Activated effector memory CD4-positive, alpha-beta T cell treated with anti-CD3 and anti-CD28 coated beads, Interleukin-2, amount 50 U/mL, for 16 hours (primary cell): Measurements from ENCODE around the gene AKR1D1.
A peak's percentile ranks its signal among the peaks of the same experiment; 100 is the strongest.
"Not testable (repeated sequence)": the region's sequence is repeated elsewhere in the genome, so short reads cannot be mapped to it uniquely, and the experiment has no call there.

Experiments
- DNase-seq: peaks from one replicate; pipeline ENCODE4 v3.0.0-alpha.2; 2020

The AKR1D1 gene

DNA sequence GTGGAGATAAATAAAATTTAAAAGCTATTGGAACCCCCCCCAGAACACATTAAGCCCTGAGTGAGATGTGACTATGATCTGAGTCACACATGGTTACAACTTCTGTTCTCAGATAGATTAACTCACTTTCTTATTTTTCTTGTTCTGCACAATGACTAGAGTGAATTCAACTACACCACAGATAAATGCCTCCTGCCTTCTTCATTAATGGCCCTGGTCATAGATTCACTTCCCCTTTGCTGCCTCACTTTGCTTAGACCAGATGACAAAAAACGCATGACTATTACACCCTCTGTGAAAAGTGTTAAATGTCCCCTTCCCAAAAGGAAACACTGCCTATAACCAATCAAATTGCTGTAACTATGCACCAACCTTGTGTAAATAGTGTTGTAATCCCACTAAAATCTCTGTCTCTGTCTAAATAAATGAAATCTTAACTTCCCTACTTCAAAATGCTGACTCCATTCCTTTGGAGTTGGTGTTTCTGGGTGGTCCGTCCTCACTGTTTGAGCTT is 49.4 kb downstream of the AKR1D1 start:
- no peak for DNase-seq

DNA sequence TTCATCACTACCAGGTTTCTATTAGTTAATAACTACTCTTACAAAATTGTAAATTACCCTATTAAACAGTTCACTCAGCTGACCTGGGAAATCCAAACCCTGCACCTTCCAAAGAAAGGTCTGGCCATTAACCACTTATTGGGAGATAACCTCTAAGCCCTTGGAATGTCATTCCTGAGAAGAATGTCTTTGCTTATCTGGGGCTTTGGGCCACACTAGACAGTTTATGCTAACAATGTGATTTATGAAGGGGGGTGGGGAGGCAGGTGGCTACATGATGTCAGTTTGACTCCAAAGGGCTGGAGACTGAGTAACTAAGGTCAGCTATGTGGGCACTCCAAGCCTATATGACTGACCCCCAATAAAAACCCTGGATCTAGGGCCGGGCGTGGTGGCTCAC is 50.7 kb downstream of the AKR1D1 start:
- DNase-seq: no peak

DNA sequence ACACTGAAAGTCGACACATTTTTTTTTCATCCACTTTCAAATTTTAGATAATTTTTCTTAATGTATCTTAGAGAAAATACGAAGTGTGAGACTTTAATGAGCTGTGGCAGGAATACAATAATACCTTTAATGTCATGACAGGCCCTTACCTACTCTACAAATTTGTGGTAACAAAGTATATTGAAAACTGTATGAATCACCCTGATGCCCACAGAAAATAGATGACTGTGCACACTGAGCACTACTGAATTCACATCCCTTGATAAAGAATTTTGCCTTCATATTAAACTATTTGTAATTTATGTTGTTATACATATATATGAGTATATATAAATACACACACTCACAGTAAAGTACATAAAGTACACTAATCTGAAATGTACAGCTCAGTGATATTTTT is 51.7 kb downstream of the AKR1D1 start:
- no peak for DNase-seq

DNA sequence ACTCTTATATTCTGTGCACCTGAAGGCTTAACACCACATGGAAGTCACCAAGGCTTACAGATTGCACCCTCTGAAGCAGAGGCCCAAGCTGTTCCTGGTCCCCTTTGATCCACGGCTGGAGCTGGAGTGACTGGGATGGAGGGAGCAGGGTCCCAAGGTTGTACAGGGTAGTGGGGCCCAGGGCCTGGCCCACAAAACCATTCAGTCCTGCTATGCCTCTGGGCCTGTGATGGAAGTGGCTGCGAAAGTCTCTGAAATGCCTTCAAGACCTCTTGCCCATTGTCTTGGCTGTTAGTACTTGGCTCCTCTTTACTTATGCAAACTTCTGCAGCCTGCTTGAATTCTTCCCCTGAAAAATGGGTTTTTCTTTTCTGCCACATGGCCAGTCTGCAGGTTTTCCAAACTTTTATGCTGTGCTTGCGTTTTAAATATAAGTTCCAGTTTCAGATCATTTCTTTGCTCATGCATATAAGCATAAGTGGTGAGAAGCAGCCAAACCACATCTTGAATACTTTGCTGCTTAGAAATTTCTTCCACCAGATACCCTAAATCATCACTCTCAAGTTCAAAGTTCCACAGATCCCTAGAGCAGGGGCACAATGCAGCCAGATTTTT is 53.4 kb downstream of the AKR1D1 start:
- no peak for DNase-seq

DNA sequence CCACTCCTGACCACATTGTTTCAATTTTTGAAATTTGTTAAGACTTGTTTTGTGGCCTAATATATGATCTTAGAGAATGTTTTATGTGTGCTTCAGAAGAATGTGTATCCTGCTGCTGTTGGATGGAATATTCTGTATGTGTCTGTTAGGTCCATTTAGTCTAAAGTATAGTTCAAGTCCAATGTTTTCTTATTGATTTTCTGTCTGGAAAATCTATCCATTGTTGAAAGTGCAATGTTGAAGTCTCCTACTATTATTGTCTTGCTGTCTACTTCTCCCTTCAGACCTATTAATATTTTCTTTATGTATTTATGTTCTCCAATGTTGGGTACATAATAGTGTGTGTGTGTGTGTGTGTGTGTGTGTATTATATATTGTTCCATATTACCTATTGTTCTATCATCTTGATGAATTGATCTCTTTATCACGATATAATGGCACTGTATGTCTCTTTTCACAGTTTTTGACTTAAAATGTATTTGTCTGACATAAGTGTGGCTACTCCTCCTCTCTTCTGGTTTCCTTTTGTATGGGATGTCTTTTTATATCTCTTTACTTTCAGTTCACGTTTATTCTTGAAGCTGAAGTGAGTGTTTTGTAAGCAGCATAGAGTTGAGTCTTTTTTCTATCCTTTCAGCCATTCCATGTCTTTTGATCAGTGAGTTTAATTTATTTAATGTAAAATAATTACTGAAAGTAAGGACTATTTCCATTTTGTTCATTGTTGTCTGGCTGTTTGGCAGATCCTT is 61.3 kb downstream of the AKR1D1 start:
- DNase-seq: no peak

DNA sequence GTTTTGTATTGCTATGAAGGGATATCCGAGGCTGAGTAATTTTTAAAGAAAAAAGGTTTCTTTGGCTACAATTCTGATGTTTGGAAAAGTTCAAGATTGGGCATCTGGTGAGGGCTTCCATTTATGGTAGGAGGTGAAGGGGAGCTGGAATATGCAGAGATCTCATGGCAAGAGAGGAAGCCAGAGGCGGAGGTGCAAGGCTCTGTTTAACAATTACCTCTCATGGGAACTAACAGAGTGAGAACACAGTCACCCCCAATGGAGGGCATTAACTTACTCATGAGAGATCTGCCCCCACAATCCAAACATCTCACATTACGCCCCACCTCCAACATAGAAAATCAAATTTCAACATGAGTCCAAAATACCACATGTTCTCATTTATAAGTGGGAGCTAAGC is 62.0 kb downstream of the AKR1D1 start:
- no peak for DNase-seq

DNA sequence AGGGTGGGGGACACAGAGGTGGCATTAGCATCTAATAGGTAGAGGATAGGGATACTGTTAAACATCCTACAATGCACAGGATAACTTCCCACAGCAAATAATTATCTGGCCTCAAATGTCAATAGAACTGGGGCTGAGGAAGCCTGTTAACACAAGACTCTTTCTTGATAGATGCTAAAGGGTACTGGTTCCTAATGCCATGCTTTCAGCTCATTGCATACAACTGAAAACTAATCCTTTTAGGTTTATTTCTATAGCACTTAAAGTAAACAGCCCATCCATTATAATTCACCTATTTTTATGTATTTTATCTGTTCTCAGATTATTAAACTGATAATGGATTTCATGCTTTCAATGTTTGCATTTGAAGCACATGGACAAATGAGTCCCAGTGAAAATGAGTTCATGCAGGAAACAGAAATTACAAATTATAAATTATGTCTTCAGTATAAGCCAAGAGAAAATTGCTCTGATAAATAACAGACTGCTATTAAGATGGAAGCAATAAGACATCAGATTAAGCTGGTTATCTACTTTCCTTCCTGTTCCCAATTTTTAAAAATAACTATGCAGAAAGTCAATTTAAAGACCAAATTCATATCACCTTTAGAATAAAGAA is 66.4 kb downstream of the AKR1D1 start:
- no peak for DNase-seq

DNA sequence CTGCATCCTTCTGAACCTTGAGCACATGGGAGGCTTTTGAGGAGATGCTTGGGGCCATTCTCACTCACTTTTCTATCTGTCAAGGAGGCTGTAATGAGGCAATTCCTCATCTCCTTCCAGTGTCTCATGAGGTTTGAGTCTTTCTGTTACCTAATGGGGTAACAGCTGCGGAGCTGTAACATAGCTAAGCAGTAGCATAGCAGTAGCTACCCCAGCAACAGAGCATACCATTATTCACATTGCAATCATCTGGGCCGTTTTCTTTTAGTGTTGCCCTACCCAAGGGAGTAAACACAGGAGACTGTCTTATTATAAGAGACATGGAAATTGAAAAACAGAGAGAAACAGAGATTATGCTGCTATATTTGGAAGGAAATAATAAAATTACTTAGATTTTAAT is 68.7 kb downstream of the AKR1D1 start:
- no peak for DNase-seq

DNA sequence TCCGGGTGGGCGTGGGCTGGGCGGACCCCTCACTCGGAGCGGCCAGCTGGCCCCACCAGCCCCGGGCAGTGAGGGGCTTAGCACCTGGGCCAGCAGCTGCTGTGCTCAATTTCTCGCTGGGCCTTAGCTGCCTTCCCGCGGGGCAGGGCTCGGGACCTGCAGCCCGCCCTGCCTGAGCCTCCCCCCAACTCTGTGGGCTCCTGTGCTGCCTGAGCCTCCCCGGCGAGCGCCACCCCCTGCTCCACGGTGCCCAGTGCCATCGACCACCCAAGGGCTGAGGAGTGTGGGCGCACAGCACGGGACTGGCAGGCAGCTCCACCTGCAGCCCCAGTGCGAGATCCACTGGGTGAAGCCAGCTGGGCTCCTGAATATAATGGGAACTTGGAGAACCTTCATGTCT is 70.0 kb downstream of the AKR1D1 start:
- not testable (repeated sequence) for DNase-seq

DNA sequence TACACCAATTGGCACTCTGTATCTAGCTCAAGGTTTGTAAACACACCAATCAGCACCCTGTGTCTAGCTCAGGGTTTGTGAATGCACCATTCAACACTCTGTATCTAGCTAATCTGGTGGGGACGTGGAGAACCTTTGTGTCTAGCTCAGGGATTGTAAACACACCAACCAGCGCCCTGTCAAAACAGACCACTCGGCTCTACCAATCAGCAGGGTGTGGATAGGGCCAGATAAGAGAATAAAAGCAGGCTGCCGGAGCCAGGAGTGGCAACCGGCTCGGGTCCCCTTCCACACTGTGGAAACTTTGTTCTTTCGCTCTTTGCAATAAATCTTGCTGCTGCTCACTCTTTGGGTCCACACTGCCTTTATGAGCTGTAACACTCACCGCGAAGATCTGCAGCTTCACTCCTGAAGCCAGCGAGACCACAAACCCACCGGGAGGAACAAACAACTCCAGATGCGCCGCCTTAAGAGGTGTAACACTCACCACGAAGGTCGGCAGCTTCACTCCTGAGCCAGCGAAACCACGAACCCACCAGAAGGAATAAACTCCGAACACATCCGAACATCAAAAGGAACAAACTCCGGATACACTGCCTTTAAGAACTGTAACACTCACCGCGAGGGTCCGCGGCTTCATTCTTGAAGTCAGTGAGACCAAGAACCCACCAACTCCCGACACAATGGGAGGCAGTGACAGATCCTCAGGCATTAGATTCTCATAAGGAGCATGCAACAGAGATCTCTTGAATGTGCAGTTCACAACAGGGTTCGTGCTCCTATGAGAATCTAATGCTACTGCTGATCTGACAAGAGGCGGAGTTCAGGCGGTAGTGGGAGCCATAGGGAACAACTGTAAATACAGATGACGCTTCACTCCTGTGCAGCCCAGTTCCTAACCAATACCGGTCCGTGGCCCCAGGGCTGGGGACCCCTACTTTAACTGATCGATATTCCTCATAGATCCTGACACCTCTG is 70.8 kb downstream of the AKR1D1 start:
- DNase-seq: not testable (repeated sequence)

DNA sequence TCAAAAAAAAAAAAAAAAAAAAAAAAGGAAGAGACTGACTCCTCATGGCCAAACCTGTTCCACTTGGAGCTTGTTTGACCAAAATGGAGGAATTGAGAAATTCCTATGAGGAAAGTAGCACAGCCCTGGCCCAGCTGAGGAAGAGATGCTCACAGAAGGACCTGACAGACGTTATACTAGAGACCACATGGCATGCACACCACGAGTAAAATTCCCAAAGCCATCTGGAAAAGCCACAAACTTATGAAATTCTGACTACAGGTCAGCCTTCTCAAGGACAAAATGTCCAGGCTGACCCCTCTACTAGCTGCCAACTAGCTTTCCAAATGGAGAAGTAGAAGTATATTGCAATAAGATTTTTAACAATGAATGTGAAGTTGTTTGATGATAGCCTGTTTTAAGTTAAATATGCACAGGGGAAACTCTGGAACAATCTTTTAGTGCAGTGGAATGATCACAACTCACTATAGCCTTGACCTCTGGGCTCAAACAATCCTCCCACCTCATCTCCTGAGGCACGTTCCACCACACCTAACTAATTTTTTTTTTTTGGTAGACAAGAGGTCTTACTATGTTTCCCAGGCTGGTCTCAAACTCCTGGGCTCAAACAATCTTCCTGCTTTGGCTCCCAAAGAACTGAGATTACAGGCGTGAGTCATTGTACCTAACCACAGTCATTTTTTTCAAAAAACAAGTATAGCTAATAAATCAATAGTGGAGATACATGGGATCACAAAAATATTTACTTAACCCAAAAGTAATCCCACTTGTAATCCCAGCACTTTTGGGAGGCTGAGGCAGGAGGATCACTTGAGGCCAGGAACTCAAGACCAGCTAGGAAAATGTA is 75.7 kb downstream of the AKR1D1 start:
- no peak for DNase-seq

DNA sequence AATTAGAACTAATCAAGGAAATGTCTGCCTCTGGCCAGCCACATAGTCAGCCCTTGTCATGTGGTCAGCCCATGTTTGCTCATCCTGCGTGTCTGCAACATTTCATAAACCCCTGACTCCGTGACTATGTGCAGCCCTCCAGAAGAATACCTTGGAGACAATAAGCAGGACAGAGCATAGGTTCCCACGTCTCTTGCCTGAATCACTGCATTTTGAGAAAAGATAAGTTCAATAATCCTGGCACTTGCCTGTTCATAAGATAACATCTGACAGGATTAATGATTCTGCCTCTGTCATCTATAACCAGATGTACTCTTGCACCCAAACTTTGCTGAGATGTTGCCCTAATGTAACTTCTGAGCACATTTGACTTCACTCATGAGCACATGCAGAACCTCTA is 78.4 kb downstream of the AKR1D1 start:
- no peak for DNase-seq

DNA sequence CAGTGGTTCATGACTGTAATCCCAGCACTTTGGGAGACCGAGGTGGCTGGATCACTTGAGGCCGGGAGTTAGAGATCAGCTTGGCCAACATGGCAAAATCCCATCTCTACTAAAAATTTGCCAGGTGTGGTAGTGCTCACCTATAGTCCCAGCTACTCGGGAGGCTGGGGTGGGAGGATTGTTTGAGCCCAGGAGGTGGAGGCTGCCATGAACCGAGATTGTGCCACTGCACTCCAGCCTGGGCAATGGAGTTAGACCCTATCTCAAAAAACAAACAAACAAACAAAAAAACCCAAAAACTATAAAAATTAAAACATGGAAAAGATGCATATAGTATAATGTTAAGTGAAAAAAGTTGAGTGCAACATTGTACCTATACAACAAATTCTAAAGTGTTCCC is 81.4 kb downstream of the AKR1D1 start:
- no peak for DNase-seq

DNA sequence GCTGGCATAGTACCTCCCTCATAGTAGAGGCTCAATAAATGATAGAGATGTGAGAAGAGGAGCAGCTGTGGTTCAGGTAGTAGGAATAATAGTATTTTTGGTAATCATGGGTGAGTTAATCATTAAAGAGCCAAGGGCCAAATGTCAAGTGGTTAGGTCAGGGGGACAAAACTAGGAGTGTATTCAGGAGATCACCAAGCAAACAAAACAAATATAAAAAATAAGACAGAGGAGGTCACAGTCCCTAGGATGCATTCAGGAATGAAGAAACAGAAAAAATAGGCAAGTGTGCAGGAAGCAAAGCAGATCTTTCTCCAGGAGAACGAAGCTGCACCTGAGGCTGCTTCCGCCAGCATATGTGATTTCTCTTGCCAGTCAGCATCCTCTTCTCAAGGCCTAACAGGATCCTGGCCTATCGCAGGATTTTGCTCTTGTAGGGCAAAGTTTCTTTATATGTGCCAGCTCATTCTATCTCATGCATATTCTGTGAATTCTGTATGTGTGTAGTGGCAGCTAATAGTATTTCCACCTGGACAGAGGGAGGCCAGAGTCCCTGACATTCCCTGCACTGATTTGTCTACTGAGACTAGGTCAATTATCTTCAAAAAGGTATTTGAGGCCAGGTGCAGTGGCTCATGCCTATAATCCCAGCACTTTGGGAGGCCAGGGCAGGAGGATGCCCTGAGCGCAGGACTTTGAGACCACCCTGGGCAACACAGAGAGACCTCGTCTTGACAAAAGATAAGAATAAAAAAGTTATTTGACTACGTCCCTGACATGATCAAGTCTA is 82.7 kb downstream of the AKR1D1 start:
- DNase-seq: no peak

DNA sequence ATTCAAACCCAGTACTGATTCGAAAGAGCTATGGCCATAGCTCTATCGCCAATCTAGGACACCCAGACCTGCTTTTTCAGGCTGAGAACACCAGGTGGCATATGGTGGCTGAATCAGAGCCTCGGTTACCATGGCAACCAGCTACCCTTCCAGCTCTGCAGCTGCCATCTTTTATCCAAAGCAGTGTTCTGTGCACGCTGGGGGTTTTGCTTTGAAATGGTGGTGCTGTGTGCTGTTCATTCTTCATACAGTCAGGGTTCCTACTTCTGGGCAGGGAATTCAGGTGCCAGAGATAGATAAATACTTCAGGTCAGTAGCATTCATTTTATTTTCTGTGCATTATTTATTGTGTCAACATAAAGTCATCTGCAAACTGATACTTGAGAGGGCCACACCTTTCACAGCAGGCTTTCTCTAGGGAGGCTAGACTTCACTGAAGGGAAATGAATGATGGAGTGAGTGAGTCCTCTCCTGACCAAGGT is 85.4 kb downstream of the AKR1D1 start:
- peak; percentile 84 for DNase-seq

DNA sequence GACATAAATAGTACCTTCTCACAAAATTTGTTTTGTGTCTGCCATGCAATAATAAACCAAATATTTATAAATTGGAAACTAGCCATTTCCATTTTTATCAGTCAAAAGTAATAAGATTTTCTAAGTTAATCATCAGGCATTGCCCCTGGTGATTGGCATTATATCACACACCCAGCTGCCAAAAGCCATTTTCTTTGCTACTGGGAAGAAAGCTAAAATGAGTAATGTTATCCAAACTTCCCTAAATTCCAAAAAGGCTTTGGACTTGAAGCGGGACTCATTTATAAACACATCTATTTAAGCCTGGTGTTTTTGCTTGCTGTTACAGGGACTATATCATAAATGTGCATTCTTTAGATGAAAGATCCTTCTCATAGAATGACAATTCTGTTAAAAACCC is 86.0 kb downstream of the AKR1D1 start:
- no peak for DNase-seq

DNA sequence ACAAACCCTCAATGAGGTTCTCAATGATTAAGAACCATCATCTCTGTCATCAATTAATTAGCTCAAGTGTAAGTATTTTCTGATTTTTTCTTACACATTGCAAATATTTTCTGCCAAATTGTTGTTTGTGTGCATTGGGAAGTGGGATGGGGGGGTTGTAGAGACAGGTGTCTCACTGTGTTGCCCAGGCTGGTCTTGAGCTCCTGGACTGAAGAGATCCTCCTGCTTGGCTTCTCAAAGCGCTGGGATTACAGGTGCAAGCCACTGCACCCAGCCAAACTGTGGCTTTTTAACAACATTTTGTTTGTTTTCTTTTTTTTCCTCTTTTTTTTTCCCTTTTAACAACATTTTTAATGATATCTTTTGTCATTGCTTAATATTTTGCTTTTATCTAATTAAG is 87.5 kb downstream of the AKR1D1 start:
- DNase-seq: no peak

DNA sequence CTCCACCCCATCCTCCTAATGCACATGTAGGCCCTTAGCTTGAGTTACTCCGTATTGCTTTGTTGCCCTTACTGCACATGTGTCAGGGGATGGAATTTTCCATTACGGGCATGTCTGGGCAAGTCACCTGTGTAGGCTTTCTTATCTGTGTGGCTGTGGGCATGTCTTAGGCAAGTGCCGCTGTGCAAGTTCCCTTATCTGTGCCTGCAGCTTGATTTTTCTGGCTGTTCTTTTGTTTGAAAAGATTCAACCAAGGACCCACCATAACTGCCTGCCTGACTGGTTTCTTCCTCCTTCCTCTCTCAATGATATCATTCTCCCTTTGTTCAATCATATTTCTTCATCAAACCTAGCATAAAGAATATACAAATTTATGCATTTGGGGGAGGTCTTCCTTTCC is 88.5 kb downstream of the AKR1D1 start:
- no peak for DNase-seq

DNA sequence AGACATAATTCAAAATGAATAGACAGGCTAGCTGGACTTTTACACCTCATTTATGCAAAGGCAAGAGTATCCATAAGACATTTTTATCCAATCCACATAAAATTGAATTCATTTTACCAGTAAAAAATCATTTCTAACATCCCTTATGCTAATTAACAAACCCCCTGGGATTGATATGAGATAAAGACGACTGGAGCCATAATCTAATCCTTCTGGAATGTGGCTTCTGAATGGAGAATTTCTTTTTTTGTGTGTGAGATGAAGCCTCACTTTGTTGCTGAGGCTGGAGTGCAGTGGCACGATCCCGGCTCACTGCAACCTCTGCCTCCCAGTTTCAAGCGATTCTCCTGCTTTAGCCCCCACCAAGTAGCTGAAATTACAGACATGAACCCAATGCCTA is 90.4 kb downstream of the AKR1D1 start:
- no peak for DNase-seq

DNA sequence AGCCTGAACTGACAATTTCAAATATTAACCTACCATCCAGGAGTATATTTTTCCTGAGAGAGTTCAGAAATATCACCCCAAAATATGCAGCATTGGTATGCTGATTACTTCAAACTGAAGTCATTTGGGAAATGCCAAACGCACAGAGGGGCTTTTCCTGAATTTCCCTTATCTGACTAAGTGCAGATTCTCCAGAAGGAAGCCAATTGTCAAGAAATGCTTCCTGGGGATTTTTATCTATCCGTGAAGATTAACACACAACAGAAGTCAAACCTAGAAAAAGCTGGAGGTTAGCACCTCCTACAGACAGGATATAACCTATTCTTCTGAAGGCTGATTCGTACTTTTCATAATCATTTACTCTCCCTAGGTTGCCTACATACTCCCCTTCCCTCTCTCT is 91.0 kb downstream of the AKR1D1 start:
- no peak for DNase-seq

DNA sequence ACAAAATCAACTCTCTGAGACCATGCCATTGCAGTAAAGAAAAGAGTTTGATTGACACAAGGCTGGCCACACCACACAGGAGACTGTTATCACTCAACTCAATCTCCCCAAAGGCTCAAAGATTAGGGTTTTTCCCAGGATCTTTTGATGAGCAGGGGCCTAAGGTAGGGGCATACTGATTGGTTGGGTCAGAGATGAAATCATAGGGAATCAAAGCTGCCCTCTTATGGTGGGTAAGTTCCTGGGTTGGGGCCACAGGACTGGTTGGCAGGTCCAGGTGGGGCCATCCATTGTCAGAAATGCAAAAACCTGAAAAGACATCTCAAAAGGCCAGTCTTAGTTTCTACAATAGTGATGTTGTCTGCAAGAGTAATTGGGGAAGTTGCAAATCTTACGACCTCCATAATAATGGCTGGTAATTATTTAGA is 91.6 kb downstream of the AKR1D1 start:
- DNase-seq: no peak
